Naive thymus-derived CD8-positive, alpha-beta T cell (primary cell): Measurements from ENCODE around the gene TP53BP2. TPM values are rescaled to one million over a fixed set of nuclear protein-coding genes. Genes with fewer than 3 reads are reported as not detected.

Experiments
- ATAC-seq, 2 donors: fragments of 150-1000 bp; cut with Tn5 transposase in 1 of 2; sonication (Bioruptor Pico), chemical (Tn5 transposase) in 1 of 2; 1 replicate in 1 of 2; 2 replicates in 1 of 2; pipeline ENCODE4 v1.10.0; 2021; ENCODE audit warnings: mild to moderate bottlenecking in 2 of 2, moderate library complexity in 2 of 2
- POLR2A ChIA-PET: fragments of 350-600 bp; sonication (Branson Sonifier 250); formaldehyde crosslinking; loops from one replicate; lab custom pipeline; 2021; ENCODE audit warnings: antibody characterized with exemption; lab: Charles Lee
- DNase-seq, 10 donors: peaks; one replicate each; pipeline versions ENCODE4 v3.0.0 to v3.0.0-alpha.2; 2020 to 2022
- H3K27ac Mint-ChIP-seq, 10 donors: one replicate each; pipeline ENCODE4 v1.8.0; 2020 to 2022; ENCODE audit warnings: mild to moderate bottlenecking in 10 of 10, mixed read lengths in 10 of 10, moderate library complexity in 4 of 10, inconsistent platforms in 1 of 10
- H3K27me3 Mint-ChIP-seq, 5 donors: one replicate each; pipeline ENCODE4 v1.8.0; 2021 to 2022; ENCODE audit warnings: mixed read lengths in 5 of 5
- H3K36me3 Mint-ChIP-seq, 3 donors: one replicate each; pipeline ENCODE4 v1.8.0; 2020 to 2022; ENCODE audit warnings: mixed read lengths in 3 of 3, mild to moderate bottlenecking in 2 of 3, inconsistent platforms in 1 of 3
- H3K4me1 Mint-ChIP-seq, 4 donors: one replicate each; pipeline ENCODE4 v1.8.0; 2021 to 2022; ENCODE audit warnings: mixed read lengths in 4 of 4
- H3K4me3 Mint-ChIP-seq, 10 donors: one replicate each; pipeline ENCODE4 v1.8.0; 2020 to 2022; ENCODE audit warnings: mild to moderate bottlenecking in 10 of 10, mixed read lengths in 10 of 10, moderate library complexity in 6 of 10, inconsistent platforms in 1 of 10
- H3K9me3 Mint-ChIP-seq, 9 donors: one replicate each; pipeline ENCODE4 v1.8.0; 2020 to 2022; ENCODE audit warnings: mixed read lengths in 9 of 9, mild to moderate bottlenecking in 3 of 9, inconsistent platforms in 1 of 9, moderate library complexity in 1 of 9
- polyA plus RNA-seq, 3 donors: library from polyadenylated mRNA; unstranded; fragments of 300-500 nt; fragmentation: Illumina TruSeq; gene quantifications; one replicate each; pipeline ENCODE4 v1.2.3, GENCODE V29; 2021
- total RNA-seq, 8 experiments: library from RNA in 2 of 8; stranded (reverse) in 2 of 8; gene quantifications; one replicate each; pipeline ENCODE4 v1.2.3 and lab custom pipeline; 2021 to 2026

Gene TP53BP2
- total and polyA plus RNA-seq, 5 experiments from 2014 or later: 7.4 to 46.2 (median 10.8) TPM

GRCh38 chr1:223780949-223781348 is 64.8 kb downstream of the TP53BP2 start:
- DNase-seq (no peak), ATAC-seq (no peak)
- POLR2A ChIA-PET: no interaction called here
- Mint-ChIP-seq H3K9me3 (no peaks in the 10 kb centered on the region), H3K36me3 (peaks cover 5 to 74% (median 5%) of the 10 kb centered on the region in 3 donors), H3K4me1 (peaks cover 5 to 9% (median 8%) of the 10 kb centered on the region in 4 donors), H3K27me3 (no peaks in the 10 kb centered on the region), H3K4me3 (no peak overlapping the region), H3K27ac (peak overlapping the region in 5 of 10 donors; percentile 4 to 71 (median 21))

- ATAC-seq (no peak), DNase-seq (no peak)
- Mint-ChIP-seq H3K9me3 (no peaks in the 10 kb centered on the region), H3K36me3 (peaks cover 5 to 77% (median 5%) of the 10 kb centered on the region in 3 donors), H3K27me3 (no peaks in the 10 kb centered on the region), H3K4me3 (no peak overlapping the region), H3K4me1 (peaks cover 8 to 12% (median 9%) of the 10 kb centered on the region in 4 donors), H3K27ac (peak overlapping the region in 5 of 10 donors; percentile 20 to 71 (median 28))
- POLR2A ChIA-PET: no interaction called here
Measured at GRCh38 chr1:223780318-223780717, 65.4 kb downstream of the TP53BP2 start.

GRCh38 chr1:223776826-223777454 is 68.8 kb downstream of the TP53BP2 start:
- POLR2A ChIA-PET: no interaction called here

GRCh38 chr1:223776075-223776814 is 69.5 kb downstream of the TP53BP2 start:
- peak in 1 of 10 donors; percentile 19 for DNase-seq
- Mint-ChIP-seq H3K27me3 (no peaks in the 10 kb centered on the region), H3K36me3 (peaks cover 11 to 87% (median 26%) of the 10 kb centered on the region in 3 donors), H3K4me1 (peaks cover 6 to 19% (median 9%) of the 10 kb centered on the region in 4 donors), H3K9me3 (no peaks in the 10 kb centered on the region), H3K27ac (peak overlapping the region; percentile 5 to 93 (median 82)), H3K4me3 (no peak overlapping the region)
- POLR2A ChIA-PET: no interaction called here
- no peak for ATAC-seq

More at GRCh38 chr1:223776826-223777454, 68.8 kb downstream of the TP53BP2 start:
- no peak overlapping the region for H3K4me3 Mint-ChIP-seq
- no peak for ATAC-seq
- no peaks in the 10 kb centered on the region for H3K27me3 Mint-ChIP-seq
- no peaks in the 10 kb centered on the region for H3K9me3 Mint-ChIP-seq
- H3K27ac Mint-ChIP-seq: peak overlapping the region; percentile 8 to 88 (median 69)
- no peak for DNase-seq
- H3K36me3 Mint-ChIP-seq: peaks cover 4 to 80% (median 21%) of the 10 kb centered on the region in 3 donors
- peaks cover 6 to 18% (median 9%) of the 10 kb centered on the region in 4 donors for H3K4me1 Mint-ChIP-seq

GRCh38 chr1:223775711-223776074 is 70.1 kb downstream of the TP53BP2 start:
- H3K4me3 Mint-ChIP-seq: no peak overlapping the region
- no peak for DNase-seq

GRCh38 chr1:223775054-223775453 is 70.7 kb downstream of the TP53BP2 start:
- Mint-ChIP-seq H3K9me3 (no peaks in the 10 kb centered on the region), H3K4me3 (no peak overlapping the region), H3K27ac (peak overlapping the region in 4 of 10 donors; percentile 1 to 84 (median 66)), H3K4me1 (peaks cover 6 to 21% (median 9%) of the 10 kb centered on the region in 4 donors), H3K36me3 (peaks cover 13 to 89% (median 29%) of the 10 kb centered on the region in 3 donors), H3K27me3 (no peaks in the 10 kb centered on the region)
- ATAC-seq: no peak
- no peak for DNase-seq
- POLR2A ChIA-PET: no interaction called here

More at GRCh38 chr1:223775711-223776074, 70.1 kb downstream of the TP53BP2 start:
- H3K4me1 Mint-ChIP-seq: peaks cover 6 to 21% (median 9%) of the 10 kb centered on the region in 4 donors
- H3K27me3 Mint-ChIP-seq: no peaks in the 10 kb centered on the region
- no peaks in the 10 kb centered on the region for H3K9me3 Mint-ChIP-seq
- peak overlapping the region; percentile 5 to 93 (median 82) for H3K27ac Mint-ChIP-seq
- ATAC-seq: no peak
- POLR2A ChIA-PET: no interaction called here
- peaks cover 13 to 88% (median 26%) of the 10 kb centered on the region in 3 donors for H3K36me3 Mint-ChIP-seq

- POLR2A ChIA-PET: interaction anchor here (0.7 kb wide), 1 partner anchor 1045 kb away, joined by 5 read pairs; no protein-coding TSS in a partner anchor
- H3K9me3 Mint-ChIP-seq: no peaks in the 10 kb centered on the region
- peaks cover 13 to 89% (median 33%) of the 10 kb centered on the region in 3 donors for H3K36me3 Mint-ChIP-seq
- peaks cover 6 to 21% (median 9%) of the 10 kb centered on the region in 4 donors for H3K4me1 Mint-ChIP-seq
- peak overlapping the region in 5 of 10 donors; percentile 25 to 84 (median 56) for H3K27ac Mint-ChIP-seq
- DNase-seq (no peak), ATAC-seq (no peak)
- no peaks in the 10 kb centered on the region for H3K27me3 Mint-ChIP-seq
- H3K4me3 Mint-ChIP-seq: no peak overlapping the region
Measured at GRCh38 chr1:223774134-223774814, 71.5 kb downstream of the TP53BP2 start.

GRCh38 chr1:223772771-223773160 is 73.0 kb downstream of the TP53BP2 start:
- no peak for DNase-seq
- peaks cover 13 to 83% (median 31%) of the 10 kb centered on the region in 3 donors for H3K36me3 Mint-ChIP-seq
- no peaks in the 10 kb centered on the region for H3K9me3 Mint-ChIP-seq
- peaks cover 6 to 21% (median 9%) of the 10 kb centered on the region in 4 donors for H3K4me1 Mint-ChIP-seq
- peak overlapping the region in 3 of 10 donors; percentile 7 to 50 (median 34) for H3K27ac Mint-ChIP-seq
- H3K4me3 Mint-ChIP-seq: no peak overlapping the region
- ATAC-seq: no peak
- POLR2A ChIA-PET: no interaction called here
- H3K27me3 Mint-ChIP-seq: no peaks in the 10 kb centered on the region

- POLR2A ChIA-PET: no interaction called here
- H3K27me3 Mint-ChIP-seq: no peaks in the 10 kb centered on the region
- peak overlapping the region in 7 of 10 donors; percentile 2 to 59 (median 50) for H3K27ac Mint-ChIP-seq
- H3K36me3 Mint-ChIP-seq: peaks cover 13 to 77% (median 31%) of the 10 kb centered on the region in 3 donors
- H3K9me3 Mint-ChIP-seq: no peaks in the 10 kb centered on the region
- peaks cover 2 to 21% (median 8%) of the 10 kb centered on the region in 4 donors for H3K4me1 Mint-ChIP-seq
- ATAC-seq (no peak), DNase-seq (no peak)
- no peak overlapping the region for H3K4me3 Mint-ChIP-seq
Measured at GRCh38 chr1:223771814-223772770, 73.7 kb downstream of the TP53BP2 start.

- POLR2A ChIA-PET: no interaction called here
- no peaks in the 10 kb centered on the region for H3K27me3 Mint-ChIP-seq
- no peaks in the 10 kb centered on the region for H3K9me3 Mint-ChIP-seq
- DNase-seq (no peak), ATAC-seq (no peak)
- H3K36me3 Mint-ChIP-seq: peaks cover 13 to 78% (median 33%) of the 10 kb centered on the region in 3 donors
- H3K27ac Mint-ChIP-seq: peak overlapping the region in 5 of 10 donors; percentile 38 to 73 (median 52)
- peaks cover 0 to 18% (median 7%) of the 10 kb centered on the region in 4 donors for H3K4me1 Mint-ChIP-seq
- H3K4me3 Mint-ChIP-seq: no peak overlapping the region
Measured at GRCh38 chr1:223771469-223771813, 74.3 kb downstream of the TP53BP2 start.

GRCh38 chr1:223770621-223771315 is 75.0 kb downstream of the TP53BP2 start:
- Mint-ChIP-seq H3K9me3 (no peaks in the 10 kb centered on the region), H3K4me1 (peaks cover 0 to 11% (median under 1%) of the 10 kb centered on the region in 4 donors), H3K27me3 (no peaks in the 10 kb centered on the region), H3K4me3 (no peak overlapping the region), H3K36me3 (peaks cover 13 to 78% (median 40%) of the 10 kb centered on the region in 3 donors), H3K27ac (peak overlapping the region in 6 of 10 donors; percentile 37 to 69 (median 51))
- ATAC-seq (no peak), DNase-seq (no peak)
- POLR2A ChIA-PET: no interaction called here
